ENCODE results near the gene C1orf226. TPM values are rescaled to one million over a fixed set of nuclear protein-coding genes. Genes with fewer than 3 reads are reported as not detected.

Gene C1orf226
- total RNA-seq, 1 experiment from 2014 or later = 7.7 TPM

- TF ChIP-seq RAD21 (IDR thresholded peaks at IDR 0.05; ENCODE audit: low read depth) (no peak), CBX3 (IDR thresholded peaks at IDR 0.05; ENCODE audit: low read depth) (no peak), JUND (IDR thresholded peaks at IDR 0.05) (no peak), ATF3 (IDR thresholded peaks at IDR 0.05) (no peak), MAX (IDR thresholded peaks at IDR 0.05) (no peak), EGR1 (IDR thresholded peaks at IDR 0.05; ENCODE audit: low read depth) (no peak), SP1 (IDR thresholded peaks at IDR 0.05; ENCODE audit: low read depth) (no peak), ELF1 (IDR thresholded peaks at IDR 0.05; ENCODE audit: borderline replicate concordance, low read depth) (no peak)
- ChIA-PET POLR2A (no interaction called here), CTCF (no interaction called here), RAD21 (ENCODE audit: low non-redundant PET in 1 of 2, low total read pairs in 2 of 2, uncharacterized antibody in 2 of 2, unreplicated experiment in 2 of 2) (no interaction called here)
- Histone ChIP-seq H3K79me2 (ENCODE audit: insufficient read depth, low read length) (no peaks in the 10 kb centered on the region), H3K4me2 (ENCODE audit: low read length) (no peak overlapping the region), H3K4me3 (replicated peaks in 1 of 2; ENCODE audit: low read depth in 1 of 2, low read length in 2 of 2) (no peak overlapping the region), H2AFZ (ENCODE audit: low read depth, low read length, poor library complexity, severe bottlenecking) (no peak overlapping the region), H3K9me2 (ENCODE audit: insufficient read depth) (no peaks in the 10 kb centered on the region), H3K36me3 (ENCODE audit: control insufficient read depth in 1 of 2, insufficient read depth in 2 of 2, low read length in 2 of 2) (no peaks in the 10 kb centered on the region), H3K9me3 (ENCODE audit: control insufficient read depth in 1 of 2, insufficient read depth in 1 of 2, low read depth in 1 of 2, low read length in 2 of 2) (no peaks in the 10 kb centered on the region), H3K9ac (ENCODE audit: low read length) (no peak overlapping the region), H3K4me1 (ENCODE audit: control insufficient read depth in 1 of 2, insufficient read depth in 2 of 2, low read length in 2 of 2) (peaks cover 23 to 30% of the 10 kb centered on the region in 2 experiments), H3K27ac (ENCODE audit: low read depth, low read length) (no peak overlapping the region), H3K27me3 (ENCODE audit: insufficient read depth, low read length) (no peaks in the 10 kb centered on the region), H4K20me1 (ENCODE audit: insufficient read depth) (no peaks in the 10 kb centered on the region)
- intact Hi-C loops (cut with micrococcal nuclease) = no loop called here
- no peak for ATAC-seq
- DNase-seq (ENCODE audit: low read depth, low spot score) = no peak
- BruUV-seq (replicated peaks) = no TSS peak
Observed at GRCh38 chr1:162384116-162384515, 2.6 kb downstream of the C1orf226 start.

- H3K4me3 ChIP-seq (replicated peaks in 1 of 2; ENCODE audit: low read depth in 1 of 2, low read length in 2 of 2) = no peak overlapping the region
- H4K20me1 ChIP-seq (ENCODE audit: insufficient read depth) = no peaks in the 10 kb centered on the region
- peaks cover 23 to 30% of the 10 kb centered on the region in 2 experiments for H3K4me1 ChIP-seq (ENCODE audit: control insufficient read depth in 1 of 2, insufficient read depth in 2 of 2, low read length in 2 of 2)
- BruUV-seq (replicated peaks) = no TSS peak
- TF ChIP-seq ZFX (IDR thresholded peaks at IDR 0.05) (no peak), ZBTB33 (IDR thresholded peaks at IDR 0.05; ENCODE audit: extremely low read depth, insufficient replicate concordance, low read length) (no peak), SIN3A (IDR thresholded peaks at IDR 0.05; ENCODE audit: low read depth) (no peak), TCF7L2 (IDR thresholded peaks at IDR 0.05; ENCODE audit: borderline replicate concordance, extremely low read depth, insufficient read depth, insufficient read length) (no peak)
- no peak overlapping the region for H2AFZ ChIP-seq (ENCODE audit: low read depth, low read length, poor library complexity, severe bottlenecking)
- CTCF ChIA-PET = no interaction called here
- no peak overlapping the region for H3K9ac ChIP-seq (ENCODE audit: low read length)
- H3K79me2 ChIP-seq (ENCODE audit: insufficient read depth, low read length) = no peaks in the 10 kb centered on the region
- intact Hi-C loops (cut with micrococcal nuclease) = no loop called here
- RAD21 ChIA-PET (ENCODE audit: low non-redundant PET in 1 of 2, low total read pairs in 2 of 2, uncharacterized antibody in 2 of 2, unreplicated experiment in 2 of 2) = no interaction called here
- no peaks in the 10 kb centered on the region for H3K36me3 ChIP-seq (ENCODE audit: control insufficient read depth in 1 of 2, insufficient read depth in 2 of 2, low read length in 2 of 2)
- no peak overlapping the region for H3K27ac ChIP-seq (ENCODE audit: low read depth, low read length)
- ATAC-seq (no peak), DNase-seq (ENCODE audit: low read depth, low spot score) (no peak)
- no peaks in the 10 kb centered on the region for H3K9me3 ChIP-seq (ENCODE audit: control insufficient read depth in 1 of 2, insufficient read depth in 1 of 2, low read depth in 1 of 2, low read length in 2 of 2)
- no peak overlapping the region for H3K4me2 ChIP-seq (ENCODE audit: low read length)
- no peaks in the 10 kb centered on the region for H3K9me2 ChIP-seq (ENCODE audit: insufficient read depth)
- no peaks in the 10 kb centered on the region for H3K27me3 ChIP-seq (ENCODE audit: insufficient read depth, low read length)
- POLR2A ChIA-PET = no interaction called here
Observed at GRCh38 chr1:162384601-162385279, 3.2 kb downstream of the C1orf226 start.

Measured in HCT116 (cell line).